ENCODE results near the gene NRP2.

Gene NRP2, protein sequence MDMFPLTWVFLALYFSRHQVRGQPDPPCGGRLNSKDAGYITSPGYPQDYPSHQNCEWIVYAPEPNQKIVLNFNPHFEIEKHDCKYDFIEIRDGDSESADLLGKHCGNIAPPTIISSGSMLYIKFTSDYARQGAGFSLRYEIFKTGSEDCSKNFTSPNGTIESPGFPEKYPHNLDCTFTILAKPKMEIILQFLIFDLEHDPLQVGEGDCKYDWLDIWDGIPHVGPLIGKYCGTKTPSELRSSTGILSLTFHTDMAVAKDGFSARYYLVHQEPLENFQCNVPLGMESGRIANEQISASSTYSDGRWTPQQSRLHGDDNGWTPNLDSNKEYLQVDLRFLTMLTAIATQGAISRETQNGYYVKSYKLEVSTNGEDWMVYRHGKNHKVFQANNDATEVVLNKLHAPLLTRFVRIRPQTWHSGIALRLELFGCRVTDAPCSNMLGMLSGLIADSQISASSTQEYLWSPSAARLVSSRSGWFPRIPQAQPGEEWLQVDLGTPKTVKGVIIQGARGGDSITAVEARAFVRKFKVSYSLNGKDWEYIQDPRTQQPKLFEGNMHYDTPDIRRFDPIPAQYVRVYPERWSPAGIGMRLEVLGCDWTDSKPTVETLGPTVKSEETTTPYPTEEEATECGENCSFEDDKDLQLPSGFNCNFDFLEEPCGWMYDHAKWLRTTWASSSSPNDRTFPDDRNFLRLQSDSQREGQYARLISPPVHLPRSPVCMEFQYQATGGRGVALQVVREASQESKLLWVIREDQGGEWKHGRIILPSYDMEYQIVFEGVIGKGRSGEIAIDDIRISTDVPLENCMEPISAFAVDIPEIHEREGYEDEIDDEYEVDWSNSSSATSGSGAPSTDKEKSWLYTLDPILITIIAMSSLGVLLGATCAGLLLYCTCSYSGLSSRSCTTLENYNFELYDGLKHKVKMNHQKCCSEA

GRCh38 chr2:205682239-205682970 lies at the start of gene NRP2:
NRP2 (plus strand) TSS chr2:205682501; CDS start chr2:205683291, 790 bp downstream.
- peak; percentile 88 for DNase-seq
- in situ Hi-C loops (cut with HindIII; ENCODE audit: low pct_ligation_motif_present, low pct_unique_long_range_greater_than_20kb, low sequenced_read_pairs): no loop called here

GRCh38 chr2:205633994-205634393 lies 48.3 kb upstream of the NRP2 start:
- DNase-seq: no peak
- in situ Hi-C loops (cut with HindIII; ENCODE audit: low pct_ligation_motif_present, low pct_unique_long_range_greater_than_20kb, low sequenced_read_pairs): no loop called here

DNA sequence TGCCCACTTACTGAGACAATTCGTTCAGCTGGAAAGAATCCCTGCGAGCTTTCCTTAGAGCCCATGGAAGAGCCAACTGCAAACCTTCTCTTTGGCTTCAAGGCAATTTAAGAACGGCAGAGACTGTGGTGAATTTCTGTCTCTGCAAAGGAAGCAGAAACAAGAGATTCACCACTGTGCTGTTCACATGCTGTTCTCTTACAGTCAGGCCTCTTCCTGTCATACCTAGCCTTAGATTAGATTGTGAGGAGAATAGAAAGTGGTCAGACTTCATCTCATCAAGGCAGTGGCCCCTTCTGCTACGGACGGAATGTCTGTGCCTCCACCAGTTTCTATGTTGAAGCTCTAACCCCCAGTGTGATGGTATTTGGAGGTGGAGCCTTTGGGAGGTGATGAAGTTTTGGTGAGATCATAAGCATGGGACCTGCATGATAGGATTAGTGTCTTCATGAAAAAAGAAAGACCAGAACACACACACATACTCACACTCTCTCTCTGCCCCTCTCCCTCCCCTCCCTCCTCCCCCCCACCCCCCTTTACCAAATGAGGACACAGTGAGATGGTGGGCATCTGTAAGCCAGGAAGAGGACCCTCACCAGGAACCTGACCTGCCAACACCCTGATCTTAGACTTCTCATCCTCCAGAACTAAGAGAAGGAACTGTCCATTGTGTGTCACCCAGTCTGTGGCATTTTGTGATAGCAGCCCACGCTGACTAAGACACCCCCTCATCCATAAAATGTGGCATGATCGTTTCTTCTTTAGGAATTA lies 45.6 kb upstream of the NRP2 start:
- in situ Hi-C loops (cut with HindIII; ENCODE audit: low pct_ligation_motif_present, low pct_unique_long_range_greater_than_20kb, low sequenced_read_pairs): no loop called here
- no peak for DNase-seq

- in situ Hi-C loops (cut with HindIII; ENCODE audit: low pct_ligation_motif_present, low pct_unique_long_range_greater_than_20kb, low sequenced_read_pairs): no loop called here
- DNase-seq: no peak
These were observed 45.0 kb upstream of the NRP2 start for GRCh38 chr2:205637320-205637602.

DNA sequence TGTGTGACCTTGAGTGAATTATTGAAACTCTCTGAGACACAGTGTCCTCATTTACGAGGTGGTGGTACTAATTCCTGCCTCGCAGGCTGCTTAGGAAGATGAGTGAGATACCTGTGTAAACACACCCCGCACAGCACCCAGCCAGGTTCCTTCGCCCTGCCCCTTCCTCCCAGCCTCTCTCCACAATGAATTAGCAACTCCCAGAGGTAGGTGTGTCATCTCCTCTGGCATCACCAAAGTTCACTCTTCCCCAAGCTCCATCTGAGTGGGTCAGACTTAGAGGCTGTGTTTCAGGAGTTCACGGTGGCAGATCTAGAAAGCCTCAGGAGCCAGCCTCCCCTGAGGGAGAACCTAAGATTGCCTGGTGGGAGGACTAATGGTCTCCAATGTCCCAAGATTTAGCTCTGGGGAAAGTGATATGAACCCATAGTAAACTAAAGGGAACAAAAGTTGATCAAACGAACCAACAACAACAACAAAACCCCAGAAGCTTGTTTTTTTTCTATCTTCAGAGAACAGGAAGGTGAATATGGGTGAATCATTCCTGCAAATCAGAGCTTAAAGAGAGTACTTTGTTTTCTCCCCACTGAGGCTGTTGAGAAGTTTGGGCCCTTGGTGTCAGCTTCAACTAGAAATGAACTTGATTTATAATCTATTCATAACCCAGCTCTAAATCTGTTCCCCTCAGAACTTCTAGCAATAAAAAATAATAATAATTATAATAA lies 44.4 kb upstream of the NRP2 start:
- in situ Hi-C loops (cut with HindIII; ENCODE audit: low pct_ligation_motif_present, low pct_unique_long_range_greater_than_20kb, low sequenced_read_pairs): no loop called here
- no peak for DNase-seq

- DNase-seq: no peak
- in situ Hi-C loops (cut with HindIII; ENCODE audit: low pct_ligation_motif_present, low pct_unique_long_range_greater_than_20kb, low sequenced_read_pairs): no loop called here
These were observed 41.6 kb upstream of the NRP2 start for GRCh38 chr2:205640716-205641115.

DNA sequence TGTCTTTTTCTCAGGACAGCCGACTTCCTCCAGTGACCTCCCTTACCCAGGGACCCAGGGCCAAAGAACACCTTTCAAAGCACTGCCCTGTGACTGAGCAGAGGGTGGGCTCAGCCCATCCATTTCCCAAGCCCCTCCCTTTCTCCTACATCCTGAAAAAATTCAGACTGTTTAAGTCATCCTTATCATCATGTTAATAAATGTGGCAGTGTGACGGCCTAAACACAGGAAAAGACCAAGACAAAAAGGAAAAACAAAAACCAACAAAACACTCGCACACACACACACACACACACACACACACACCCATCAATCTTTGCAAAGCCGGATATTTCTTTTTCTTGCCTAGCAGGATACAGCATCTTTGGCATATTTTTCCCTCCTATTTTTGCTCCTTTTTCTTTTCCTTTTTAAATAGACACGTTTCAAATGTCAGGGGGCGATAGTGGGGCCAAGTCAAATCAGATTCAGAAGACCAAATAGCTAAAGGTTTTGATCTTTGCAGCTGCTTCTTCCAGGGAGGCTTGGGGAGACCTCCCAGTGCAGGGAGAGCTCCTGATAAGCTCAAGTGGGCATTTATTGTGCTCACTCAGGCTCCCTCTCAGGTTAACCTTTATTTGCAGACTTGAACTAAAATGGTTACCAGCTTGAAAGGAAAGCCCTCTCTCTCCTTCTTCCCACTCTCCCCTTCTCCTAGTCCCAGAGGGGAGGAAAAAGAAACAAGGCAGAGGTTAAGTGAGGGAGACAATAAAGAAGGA lies 39.5 kb upstream of the NRP2 start:
- no peak for DNase-seq
- in situ Hi-C loops (cut with HindIII; ENCODE audit: low pct_ligation_motif_present, low pct_unique_long_range_greater_than_20kb, low sequenced_read_pairs): no loop called here

DNA sequence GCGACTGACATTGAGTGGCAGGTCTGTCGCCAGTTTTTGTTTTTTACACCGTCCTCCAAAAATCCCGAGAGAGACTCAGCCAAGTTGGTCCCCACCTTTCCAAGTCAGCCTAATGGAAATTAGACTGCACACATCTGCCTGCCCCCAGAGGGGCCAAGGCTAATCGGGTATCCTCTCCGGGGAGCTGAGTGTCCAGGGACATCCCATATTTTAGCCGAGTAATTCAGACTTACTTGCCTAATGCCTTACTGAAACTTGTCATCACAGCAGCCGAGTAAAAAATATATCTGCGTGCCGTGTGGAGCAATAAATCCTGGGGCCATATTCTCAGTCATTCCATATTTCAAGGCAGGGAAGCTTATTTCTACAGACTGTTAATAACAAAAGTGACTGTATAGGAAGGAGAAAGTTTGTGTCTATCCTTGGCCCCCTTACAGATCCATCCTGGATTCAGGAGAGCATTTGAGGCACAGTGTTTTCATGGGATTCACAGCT lies 38.9 kb upstream of the NRP2 start:
- in situ Hi-C loops (cut with HindIII; ENCODE audit: low pct_ligation_motif_present, low pct_unique_long_range_greater_than_20kb, low sequenced_read_pairs): no loop called here
- DNase-seq: no peak

GRCh38 chr2:205644018-205644417 lies 38.3 kb upstream of the NRP2 start:
- in situ Hi-C loops (cut with HindIII; ENCODE audit: low pct_ligation_motif_present, low pct_unique_long_range_greater_than_20kb, low sequenced_read_pairs): no loop called here

DNA sequence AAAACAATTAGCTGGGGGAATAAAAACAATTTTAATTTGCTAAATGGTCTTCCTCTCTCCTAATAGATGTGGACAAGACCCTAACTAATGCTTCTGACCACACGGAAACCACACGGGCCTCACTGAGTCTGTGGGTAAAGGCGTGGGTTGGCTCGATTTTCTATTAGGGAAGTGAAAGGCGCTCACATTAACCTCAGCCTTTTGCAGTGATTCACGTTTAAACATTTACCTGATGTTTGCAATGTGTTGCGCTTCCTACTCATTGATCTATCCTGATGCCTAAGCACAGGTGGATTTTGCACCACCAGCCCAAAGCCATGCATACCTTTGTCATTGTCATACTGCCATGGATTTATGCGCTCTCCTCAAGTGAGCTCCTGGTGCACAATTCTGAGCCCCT lies 35.6 kb upstream of the NRP2 start:
- DNase-seq: no peak
- in situ Hi-C loops (cut with HindIII; ENCODE audit: low pct_ligation_motif_present, low pct_unique_long_range_greater_than_20kb, low sequenced_read_pairs): no loop called here

More at GRCh38 chr2:205644018-205644417, 38.3 kb upstream of the NRP2 start:
- DNase-seq: no peak

GRCh38 chr2:205650450-205650849 lies 31.9 kb upstream of the NRP2 start:
- no peak for DNase-seq
- in situ Hi-C loops (cut with HindIII; ENCODE audit: low pct_ligation_motif_present, low pct_unique_long_range_greater_than_20kb, low sequenced_read_pairs): no loop called here

- in situ Hi-C loops (cut with HindIII; ENCODE audit: low pct_ligation_motif_present, low pct_unique_long_range_greater_than_20kb, low sequenced_read_pairs): no loop called here
- no peak for DNase-seq
These were observed 31.4 kb upstream of the NRP2 start for GRCh38 chr2:205650931-205651330.

DNA sequence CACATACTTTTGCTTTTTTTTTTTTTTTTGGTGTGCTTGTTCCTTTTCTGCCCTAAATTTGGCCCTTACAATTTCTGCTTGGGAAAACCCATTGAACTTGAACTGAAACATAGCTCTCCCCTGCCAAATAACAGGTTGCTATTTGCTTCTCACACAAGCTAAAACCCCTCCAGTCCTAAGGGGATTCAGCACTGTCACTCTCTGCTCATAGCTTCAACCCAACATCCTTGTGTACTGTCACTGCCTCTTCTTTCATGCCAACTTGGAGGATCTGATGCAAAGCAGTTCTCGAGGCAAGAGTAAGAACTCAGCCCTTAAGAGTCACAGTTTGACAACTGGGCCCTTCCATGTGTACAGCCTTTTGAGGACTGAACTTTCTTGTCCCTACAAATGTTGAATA lies 30.6 kb upstream of the NRP2 start:
- no peak for DNase-seq
- in situ Hi-C loops (cut with HindIII; ENCODE audit: low pct_ligation_motif_present, low pct_unique_long_range_greater_than_20kb, low sequenced_read_pairs): no loop called here

GRCh38 chr2:205654878-205655605 lies 27.3 kb upstream of the NRP2 start:
- in situ Hi-C loops (cut with HindIII; ENCODE audit: low pct_ligation_motif_present, low pct_unique_long_range_greater_than_20kb, low sequenced_read_pairs): no loop called here
- DNase-seq: peak; percentile 43

GRCh38 chr2:205655779-205656456 lies 26.4 kb upstream of the NRP2 start:
- in situ Hi-C loops (cut with HindIII; ENCODE audit: low pct_ligation_motif_present, low pct_unique_long_range_greater_than_20kb, low sequenced_read_pairs): no loop called here
- DNase-seq: no peak

DNA sequence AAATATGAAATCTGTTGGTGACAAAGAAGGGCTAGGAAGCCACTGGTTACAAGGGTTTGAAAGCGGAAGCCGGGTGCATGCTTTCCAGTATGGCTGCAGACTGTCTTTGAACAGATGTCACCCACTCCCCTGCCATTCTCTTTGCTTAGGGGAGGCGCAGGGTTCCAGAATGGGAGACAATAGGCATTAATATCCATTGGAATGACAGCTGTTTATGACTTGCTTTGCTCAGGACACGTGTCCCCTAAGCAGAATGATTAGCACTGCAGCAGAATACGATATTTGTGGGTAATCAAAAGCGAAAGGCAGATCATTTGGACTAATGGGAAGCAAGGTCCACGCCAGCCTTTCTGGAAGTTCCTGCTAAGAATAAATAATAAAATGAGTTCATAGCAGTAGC lies 25.8 kb upstream of the NRP2 start:
- no peak for DNase-seq
- in situ Hi-C loops (cut with HindIII; ENCODE audit: low pct_ligation_motif_present, low pct_unique_long_range_greater_than_20kb, low sequenced_read_pairs): no loop called here
